GM12872 (cell line): ENCODE measurements around the gene NAA16.

Experiments
- TF ChIP-seq, protein P1 (sequence below): IDR thresholded peaks from 3 replicates; pipeline ENCODE4 v1.5.1; 2011; ENCODE audit warnings: low read depth, mild to moderate bottlenecking, low read length, moderate library complexity; ENCODE audit not compliant: insufficient read depth

The NAA16 gene

DNA sequence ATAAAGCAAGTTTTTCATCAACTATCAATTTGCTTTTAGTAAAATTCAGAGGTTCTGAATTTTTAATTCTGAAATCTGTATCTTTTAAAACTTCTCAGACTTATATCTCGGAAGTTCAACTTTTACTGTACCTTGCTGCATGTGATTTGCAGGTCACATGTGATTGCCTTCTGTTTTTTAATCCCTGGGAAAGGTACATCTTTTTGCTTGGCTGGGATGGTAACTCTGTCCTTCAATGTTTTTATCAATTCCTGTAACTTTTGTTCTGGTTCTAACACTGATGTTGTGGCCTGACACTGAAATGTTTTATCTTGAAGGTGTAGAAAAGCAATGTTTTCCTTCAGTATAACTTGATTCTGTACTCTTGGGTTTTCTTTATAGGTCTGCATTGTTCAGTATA, 16.2 kb upstream of the NAA16 start:
- TF ChIP-seq, protein P1, sequence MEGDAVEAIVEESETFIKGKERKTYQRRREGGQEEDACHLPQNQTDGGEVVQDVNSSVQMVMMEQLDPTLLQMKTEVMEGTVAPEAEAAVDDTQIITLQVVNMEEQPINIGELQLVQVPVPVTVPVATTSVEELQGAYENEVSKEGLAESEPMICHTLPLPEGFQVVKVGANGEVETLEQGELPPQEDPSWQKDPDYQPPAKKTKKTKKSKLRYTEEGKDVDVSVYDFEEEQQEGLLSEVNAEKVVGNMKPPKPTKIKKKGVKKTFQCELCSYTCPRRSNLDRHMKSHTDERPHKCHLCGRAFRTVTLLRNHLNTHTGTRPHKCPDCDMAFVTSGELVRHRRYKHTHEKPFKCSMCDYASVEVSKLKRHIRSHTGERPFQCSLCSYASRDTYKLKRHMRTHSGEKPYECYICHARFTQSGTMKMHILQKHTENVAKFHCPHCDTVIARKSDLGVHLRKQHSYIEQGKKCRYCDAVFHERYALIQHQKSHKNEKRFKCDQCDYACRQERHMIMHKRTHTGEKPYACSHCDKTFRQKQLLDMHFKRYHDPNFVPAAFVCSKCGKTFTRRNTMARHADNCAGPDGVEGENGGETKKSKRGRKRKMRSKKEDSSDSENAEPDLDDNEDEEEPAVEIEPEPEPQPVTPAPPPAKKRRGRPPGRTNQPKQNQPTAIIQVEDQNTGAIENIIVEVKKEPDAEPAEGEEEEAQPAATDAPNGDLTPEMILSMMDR, result no peak

- TF ChIP-seq, protein P1, result no peak
These were observed 15.1 kb upstream of the NAA16 start for GRCh38 chr13:41295973-41296372.

GRCh38 chr13:41296879-41297646, 14.0 kb upstream of the NAA16 start:
- TF ChIP-seq, protein P1, result no peak

DNA sequence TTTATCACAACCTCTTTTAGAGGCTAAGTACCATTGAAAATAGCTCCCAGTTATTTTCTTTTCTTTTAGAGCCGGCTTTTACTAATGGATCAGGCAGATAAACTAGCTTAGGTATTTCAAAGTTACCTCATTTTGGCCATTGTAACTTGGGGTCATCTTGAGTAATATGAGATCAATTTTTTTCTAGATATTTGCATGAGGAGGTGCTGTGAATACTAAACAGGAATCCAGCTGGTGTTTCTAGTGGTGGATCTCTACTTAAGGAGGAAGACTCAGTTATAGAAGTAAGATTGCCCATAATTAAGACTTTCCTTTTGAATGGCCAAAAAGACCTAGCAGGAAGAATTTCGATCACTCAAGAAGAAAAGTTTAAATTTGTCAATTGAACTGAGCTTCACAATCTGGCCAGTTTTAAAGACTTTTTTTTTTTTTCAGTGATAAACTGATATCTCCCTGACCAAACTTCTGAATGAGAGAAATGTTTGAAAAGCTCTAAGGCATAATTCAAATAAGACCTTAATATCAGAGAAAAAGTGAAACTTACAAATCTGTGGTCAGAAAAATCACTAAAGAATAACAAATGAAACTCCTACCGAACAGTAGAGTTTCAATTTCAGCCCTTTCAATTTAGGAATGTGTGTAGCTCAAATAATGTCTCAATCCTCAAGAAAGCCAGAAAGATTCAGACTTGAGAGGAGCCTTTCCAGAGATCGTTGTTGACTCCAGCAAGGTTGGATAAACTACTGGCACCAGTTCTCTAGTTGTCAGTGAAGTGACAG, 11.6 kb upstream of the NAA16 start:
- TF ChIP-seq, protein P1, result no peak

GRCh38 chr13:41302743-41303142, 8.3 kb upstream of the NAA16 start:
- TF ChIP-seq, protein P1, result no peak

DNA sequence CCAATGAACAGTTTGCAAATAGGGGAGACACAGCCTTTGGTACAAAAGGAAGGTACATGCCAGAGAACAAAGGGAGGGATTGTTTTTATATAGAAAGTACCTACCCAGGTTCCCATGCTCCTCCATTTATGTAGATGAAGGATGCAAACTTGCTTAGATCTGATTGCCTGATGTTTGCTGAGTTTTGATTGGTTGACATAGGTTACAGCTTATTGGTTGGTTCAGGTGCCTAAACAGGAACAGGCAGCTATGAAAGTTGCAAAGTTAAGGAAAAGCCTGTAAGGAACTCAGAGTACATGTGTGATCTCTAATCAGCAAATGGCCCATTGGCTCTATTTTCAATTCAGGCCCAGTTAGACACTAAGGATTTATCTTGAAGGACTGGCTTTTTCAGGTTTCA, 6.5 kb upstream of the NAA16 start:
- TF ChIP-seq, protein P1, result no peak

DNA sequence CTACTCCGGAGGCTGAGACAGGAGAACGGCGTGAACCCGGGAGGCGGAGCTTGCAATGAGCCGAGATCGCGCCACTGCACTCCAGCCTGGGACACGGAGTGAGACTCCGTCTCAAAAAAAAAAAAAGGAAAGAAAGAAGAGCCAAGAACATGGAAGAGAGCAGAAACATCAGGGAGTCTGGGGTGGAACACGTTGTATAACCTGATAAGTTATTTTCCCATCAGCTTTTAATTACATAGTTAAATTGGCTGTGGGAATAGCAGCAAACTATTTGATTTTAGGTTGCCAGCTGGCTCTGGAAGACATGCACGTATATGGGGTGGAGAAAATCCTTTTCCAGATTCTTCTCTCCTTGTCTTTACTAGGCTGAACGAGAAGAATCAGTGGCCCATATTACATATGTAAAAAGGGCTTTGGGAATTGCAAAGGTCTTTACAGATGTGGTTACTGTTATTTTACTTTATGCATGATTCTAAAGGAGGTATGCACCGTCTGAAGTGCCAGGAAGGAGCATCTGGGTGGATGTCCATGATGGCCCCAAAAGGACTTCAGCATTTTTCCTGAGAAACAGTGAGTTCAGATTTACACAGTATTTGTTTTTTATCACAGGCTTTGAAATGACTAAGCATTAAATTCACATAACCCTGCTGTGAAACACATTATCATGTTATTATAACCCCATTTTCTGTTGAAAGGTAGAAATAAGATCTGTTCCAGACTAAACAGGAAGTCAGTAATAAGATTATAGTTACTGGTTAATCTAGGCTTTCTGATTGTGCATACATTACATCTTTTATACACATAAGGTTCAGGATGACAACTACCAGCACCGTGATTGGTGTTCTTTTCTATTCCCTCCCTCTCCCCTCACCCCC, 4.6 kb upstream of the NAA16 start:
- TF ChIP-seq, protein P1, result no peak
